CD14-positive monocyte (primary cell): Measurements from ENCODE around the gene HDC. TPM values are rescaled to one million over a fixed set of nuclear protein-coding genes. Genes with fewer than 3 reads are reported as not detected.

Experiments used
- DNase-seq, 3 donors: peaks; one replicate each; pipeline ENCODE4 v3.0.0-alpha.2; 2011 to 2022
- H2AFZ ChIP-seq: 2 replicates; pipeline ENCODE4 v1.6.0; 2012; ENCODE audit warnings: mild to moderate bottlenecking, low read depth, low read length, inconsistent platforms; ENCODE audit not compliant: insufficient read depth, poor library complexity, severe bottlenecking
- H3K27ac ChIP-seq, 2 donors: 1 replicate in 1 of 2; 2 replicates in 1 of 2; pipeline ENCODE4 v1.5.1; 2012 to 2013; ENCODE audit warnings: low read length in 2 of 2, control low read depth in 1 of 2, inconsistent platforms in 1 of 2, low read depth in 1 of 2, mild to moderate bottlenecking in 1 of 2
- H3K27me3 ChIP-seq, 2 donors: one replicate each; pipeline versions ENCODE4 v1.6.0 to v1.6.1; 2011 to 2013; ENCODE audit warnings: low read length in 2 of 2; ENCODE audit not compliant: control insufficient read depth in 2 of 2, insufficient read depth in 2 of 2
- H3K36me3 ChIP-seq, 2 donors: replicated peaks in 1 of 2; 1 replicate in 1 of 2; 2 replicates in 1 of 2; pipeline versions ENCODE4 v1.5.1 to v1.6.1; 2012 to 2013; ENCODE audit warnings: low read length in 2 of 2, control low read depth in 1 of 2, inconsistent platforms in 1 of 2, mild to moderate bottlenecking in 1 of 2; ENCODE audit not compliant: insufficient read depth in 2 of 2, control insufficient read depth in 1 of 2
- H3K4me1 ChIP-seq, 2 donors: 1 replicate in 1 of 2; 2 replicates in 1 of 2; pipeline versions ENCODE4 v1.5.1 to v1.6.1; 2012 to 2013; ENCODE audit warnings: low read length in 2 of 2, control low read depth in 1 of 2, inconsistent platforms in 1 of 2, mild to moderate bottlenecking in 1 of 2, moderate library complexity in 1 of 2; ENCODE audit not compliant: insufficient read depth in 2 of 2, control insufficient read depth in 1 of 2
- H3K4me2 ChIP-seq: replicated peaks from 2 replicates; pipeline ENCODE3; 2012; ENCODE audit warnings: low read length, moderate library complexity, mild to moderate bottlenecking; ENCODE audit not compliant: poor library complexity, severe bottlenecking; ENCODE audit errors: extremely low read depth
- H3K4me3 ChIP-seq, 3 experiments: fragments of 200-600 bp in 1 of 3; sonication (generic) in 1 of 3; replicated peaks in 1 of 3; 1 replicate in 2 of 3; 2 replicates in 1 of 3; pipeline ENCODE4 v1.5.1; 2011 to 2013; ENCODE audit warnings: low read length in 3 of 3, mild to moderate bottlenecking in 3 of 3, control low read depth in 2 of 3, low read depth in 2 of 3, inconsistent platforms in 1 of 3, moderate library complexity in 1 of 3
- H3K79me2 ChIP-seq: 2 replicates; pipeline ENCODE4 v1.6.0; 2012; ENCODE audit warnings: mild to moderate bottlenecking, control low read depth, inconsistent platforms, low read length, moderate library complexity; ENCODE audit not compliant: insufficient read depth
- H3K9ac ChIP-seq: 2 replicates; pipeline ENCODE4 v1.6.0; 2017; ENCODE audit warnings: low read length, mild to moderate bottlenecking; ENCODE audit not compliant: insufficient read depth, poor library complexity, severe bottlenecking
- H3K9me3 ChIP-seq, 2 donors: replicated peaks in 1 of 2; 1 replicate in 1 of 2; 2 replicates in 1 of 2; pipeline versions ENCODE4 v1.5.1 to v1.6.1; 2012 to 2013; ENCODE audit warnings: low read length in 2 of 2, control low read depth in 1 of 2; ENCODE audit not compliant: control insufficient read depth in 1 of 2, insufficient read depth in 1 of 2
- H4K20me1 ChIP-seq: 2 replicates; pipeline ENCODE4 v1.6.0; 2012; ENCODE audit warnings: mild to moderate bottlenecking, low read length, control low read depth, moderate library complexity; ENCODE audit not compliant: insufficient read depth
- H3K27ac Mint-ChIP-seq, 7 donors: one replicate each; pipeline ENCODE4 v1.8.0; 2020; ENCODE audit warnings: mild to moderate bottlenecking in 7 of 7, mixed read lengths in 7 of 7, moderate library complexity in 6 of 7, inconsistent platforms in 2 of 7
- H3K27me3 Mint-ChIP-seq, 3 donors: one replicate each; pipeline ENCODE4 v1.8.0; 2021 to 2022; ENCODE audit warnings: low read depth in 3 of 3, mild to moderate bottlenecking in 3 of 3, mixed read lengths in 3 of 3, moderate library complexity in 3 of 3, inconsistent platforms in 1 of 3
- H3K36me3 Mint-ChIP-seq, 2 donors: one replicate each; pipeline ENCODE4 v1.8.0; 2020; ENCODE audit warnings: mixed read lengths in 2 of 2, inconsistent platforms in 1 of 2, mild to moderate bottlenecking in 1 of 2
- H3K4me1 Mint-ChIP-seq: one replicate; pipeline ENCODE4 v1.8.0; 2020; ENCODE audit warnings: mild to moderate bottlenecking, mixed read lengths
- H3K4me3 Mint-ChIP-seq, 2 donors: one replicate each; pipeline ENCODE4 v1.8.0; 2020; ENCODE audit warnings: mild to moderate bottlenecking in 2 of 2, mixed read lengths in 2 of 2, moderate library complexity in 1 of 2
- H3K9me3 Mint-ChIP-seq, 7 donors: one replicate each; pipeline ENCODE4 v1.8.0; 2020 to 2022; ENCODE audit warnings: mixed read lengths in 7 of 7, mild to moderate bottlenecking in 6 of 7, moderate library complexity in 6 of 7, inconsistent platforms in 2 of 7
- CTCF ChIP-seq: fragments of 200-600 bp; IDR thresholded peaks from one replicate; pipeline ENCODE4 v1.8.0; 2022; ENCODE audit warnings: antibody characterized with exemption, mild to moderate bottlenecking
- WGBS: methylation state at CpG from one replicate; pipeline ENCODE4 v1.1.5; 2013; ENCODE audit warnings: missing lambda C conversion rate; ENCODE audit not compliant: insufficient coverage; 5-methylcytosine and 5-hydroxymethylcytosine counted together
- intact Hi-C, 2 donors: fragments of 100-400 bp; cut with micrococcal nuclease; formaldehyde crosslinking; loops; one replicate each; pipeline versions ENCODE4 v1.15.0 to v1.15.1; 2023
- polyA plus RNA-seq, 3 donors: library from polyadenylated mRNA; depleted of rRNA in 1 of 3; unstranded in 2 of 3; stranded (reverse) in 1 of 3; fragments of 300-500 nt in 2 of 3; fragments of >200 nt in 1 of 3; fragmentation: Illumina TruSeq in 2 of 3; gene quantifications; 1 replicate in 2 of 3; 2 replicates in 1 of 3; pipeline ENCODE4 v1.2.3, GENCODE V29; 2012 to 2021

HDC gene
- polyA plus RNA-seq, 3 donors = 0.11 TPM; not detected in 2

GRCh38 chr15:50232791-50233190 lies 32.7 kb downstream of the HDC start:
- no peak overlapping the region for H3K4me3 ChIP-seq
- TF ChIP-seq CTCF = no peak
- no CpG with 5 or more reads among the region's 2 CpGs for WGBS
- no peaks in the 10 kb centered on the region for H3K79me2 ChIP-seq
- no peaks in the 10 kb centered on the region for H3K36me3 ChIP-seq
- no peak for DNase-seq
- no peaks in the 10 kb centered on the region for H3K9me3 ChIP-seq
- H3K36me3 Mint-ChIP-seq = no peaks in the 10 kb centered on the region
- H3K27ac ChIP-seq = no peak overlapping the region
- H3K9me3 Mint-ChIP-seq = no peaks in the 10 kb centered on the region
- no peak overlapping the region for H2AFZ ChIP-seq
- no peak overlapping the region for H3K9ac ChIP-seq
- H3K4me1 ChIP-seq = no peaks in the 10 kb centered on the region
- intact Hi-C loops = no loop called here
- H4K20me1 ChIP-seq = no peaks in the 10 kb centered on the region
- no peak overlapping the region for H3K4me3 Mint-ChIP-seq
- no peaks in the 10 kb centered on the region for H3K27me3 Mint-ChIP-seq
- H3K27me3 ChIP-seq = no peaks in the 10 kb centered on the region
- H3K27ac Mint-ChIP-seq = no peak overlapping the region
- H3K4me2 ChIP-seq = no peak overlapping the region
- H3K4me1 Mint-ChIP-seq = peaks cover 5% of the 10 kb centered on the region

DNA sequence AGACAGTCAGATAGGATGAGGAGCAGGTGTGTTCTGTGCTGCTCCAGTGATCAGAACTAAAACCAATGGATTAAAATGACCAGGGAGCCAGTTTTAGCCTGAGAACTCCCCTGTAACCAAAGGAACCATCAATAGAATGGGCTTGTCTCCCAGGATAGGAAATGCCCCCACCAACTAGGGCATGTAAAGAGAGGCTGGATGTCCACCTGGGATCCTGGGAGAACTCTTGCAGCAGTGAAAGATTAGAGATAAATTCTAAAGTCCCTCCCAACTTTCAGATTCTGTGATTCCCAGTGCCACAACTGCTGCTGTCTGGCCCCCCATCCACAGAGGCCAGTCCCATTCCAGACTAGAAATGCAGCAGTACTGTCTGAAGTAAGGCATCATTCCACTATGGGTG lies 33.8 kb downstream of the HDC start:
- Mint-ChIP-seq H3K4me3 (no peak overlapping the region), H3K27ac (no peak overlapping the region), H3K27me3 (no peaks in the 10 kb centered on the region), H3K9me3 (no peaks in the 10 kb centered on the region), H3K4me1 (peaks cover 5% of the 10 kb centered on the region), H3K36me3 (no peaks in the 10 kb centered on the region)
- intact Hi-C loops = no loop called here
- no peaks in the 10 kb centered on the region for H3K27me3 ChIP-seq
- no peak overlapping the region for H3K4me2 ChIP-seq
- no peaks in the 10 kb centered on the region for H4K20me1 ChIP-seq
- no peaks in the 10 kb centered on the region for H3K36me3 ChIP-seq
- H2AFZ ChIP-seq = no peak overlapping the region
- no peak overlapping the region for H3K4me3 ChIP-seq
- TF ChIP-seq CTCF = no peak
- DNase-seq = no peak
- H3K27ac ChIP-seq = no peak overlapping the region
- H3K9ac ChIP-seq = no peak overlapping the region
- no peaks in the 10 kb centered on the region for H3K4me1 ChIP-seq
- no peaks in the 10 kb centered on the region for H3K9me3 ChIP-seq
- H3K79me2 ChIP-seq = no peaks in the 10 kb centered on the region
